Ishikawa (cell line): ENCODE measurements around the gene NEUROG3.

Experiments used
- CEBPB ChIP-seq: IDR thresholded peaks from 2 replicates; pipeline ENCODE4 v1.6.1; 2012
- CREB1 ChIP-seq: IDR thresholded peaks from 2 replicates; pipeline ENCODE4 v1.6.1; 2012; ENCODE audit warnings: low read depth
- EGR1 ChIP-seq: IDR thresholded peaks from 2 replicates; pipeline ENCODE4 v1.6.1; 2012
- EP300 ChIP-seq: IDR thresholded peaks from 2 replicates; pipeline ENCODE4 v1.6.1; 2012; ENCODE audit warnings: borderline replicate concordance
- FOXM1 ChIP-seq: IDR thresholded peaks from 2 replicates; pipeline ENCODE4 v1.6.1; 2012; ENCODE audit warnings: low read depth, borderline replicate concordance
- MAX ChIP-seq: IDR thresholded peaks from 2 replicates; pipeline ENCODE4 v1.6.1; 2012
- RAD21 ChIP-seq: IDR thresholded peaks from 2 replicates; pipeline ENCODE4 v1.6.1; 2012; ENCODE audit warnings: low read depth
- TAF1 ChIP-seq: IDR thresholded peaks from 2 replicates; pipeline ENCODE4 v1.6.1; 2012; ENCODE audit warnings: low read depth, mild to moderate bottlenecking
- TCF12 ChIP-seq: IDR thresholded peaks from 2 replicates; pipeline ENCODE4 v1.6.1; 2012; ENCODE audit warnings: low read depth
- YY1 ChIP-seq: IDR thresholded peaks from 2 replicates; pipeline ENCODE4 v1.6.1; 2012; ENCODE audit warnings: low read depth
- ZBTB7A ChIP-seq: IDR thresholded peaks from 2 replicates; pipeline ENCODE4 v1.6.1; 2012; ENCODE audit warnings: low read depth
- TF ChIP-seq, protein P1 (sequence below): IDR thresholded peaks from 2 replicates; pipeline ENCODE4 v1.6.1; 2012; ENCODE audit warnings: low read depth, mild to moderate bottlenecking

DNA sequence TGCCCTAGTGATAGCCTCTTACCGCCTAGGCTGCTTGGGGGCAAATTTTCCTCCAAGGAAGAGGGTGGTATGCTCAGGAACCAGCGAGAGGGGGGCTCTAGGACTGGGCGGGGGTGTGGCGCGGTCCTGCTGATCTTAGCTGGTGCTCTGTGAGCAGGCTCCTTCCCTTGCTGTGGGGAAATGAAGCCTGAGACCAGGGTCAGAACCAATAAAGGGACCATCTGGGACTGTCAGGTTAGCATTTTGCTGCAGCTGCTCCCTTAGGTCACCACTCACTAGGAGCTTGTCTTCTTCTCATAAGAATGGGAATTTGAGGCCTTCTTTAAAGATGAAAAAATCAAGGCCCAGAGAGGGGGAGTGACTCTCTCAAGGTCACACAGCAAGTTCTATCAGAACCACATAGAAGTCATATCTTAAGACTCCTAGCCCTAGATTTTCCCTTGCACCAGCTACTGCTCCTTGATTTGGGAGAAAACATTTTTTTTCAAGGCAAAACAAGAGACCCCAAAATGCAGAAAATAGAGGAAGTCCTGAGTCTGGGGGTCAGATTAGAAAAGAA is 2.0 kb upstream of the NEUROG3 start:
- TF ChIP-seq, protein P1, sequence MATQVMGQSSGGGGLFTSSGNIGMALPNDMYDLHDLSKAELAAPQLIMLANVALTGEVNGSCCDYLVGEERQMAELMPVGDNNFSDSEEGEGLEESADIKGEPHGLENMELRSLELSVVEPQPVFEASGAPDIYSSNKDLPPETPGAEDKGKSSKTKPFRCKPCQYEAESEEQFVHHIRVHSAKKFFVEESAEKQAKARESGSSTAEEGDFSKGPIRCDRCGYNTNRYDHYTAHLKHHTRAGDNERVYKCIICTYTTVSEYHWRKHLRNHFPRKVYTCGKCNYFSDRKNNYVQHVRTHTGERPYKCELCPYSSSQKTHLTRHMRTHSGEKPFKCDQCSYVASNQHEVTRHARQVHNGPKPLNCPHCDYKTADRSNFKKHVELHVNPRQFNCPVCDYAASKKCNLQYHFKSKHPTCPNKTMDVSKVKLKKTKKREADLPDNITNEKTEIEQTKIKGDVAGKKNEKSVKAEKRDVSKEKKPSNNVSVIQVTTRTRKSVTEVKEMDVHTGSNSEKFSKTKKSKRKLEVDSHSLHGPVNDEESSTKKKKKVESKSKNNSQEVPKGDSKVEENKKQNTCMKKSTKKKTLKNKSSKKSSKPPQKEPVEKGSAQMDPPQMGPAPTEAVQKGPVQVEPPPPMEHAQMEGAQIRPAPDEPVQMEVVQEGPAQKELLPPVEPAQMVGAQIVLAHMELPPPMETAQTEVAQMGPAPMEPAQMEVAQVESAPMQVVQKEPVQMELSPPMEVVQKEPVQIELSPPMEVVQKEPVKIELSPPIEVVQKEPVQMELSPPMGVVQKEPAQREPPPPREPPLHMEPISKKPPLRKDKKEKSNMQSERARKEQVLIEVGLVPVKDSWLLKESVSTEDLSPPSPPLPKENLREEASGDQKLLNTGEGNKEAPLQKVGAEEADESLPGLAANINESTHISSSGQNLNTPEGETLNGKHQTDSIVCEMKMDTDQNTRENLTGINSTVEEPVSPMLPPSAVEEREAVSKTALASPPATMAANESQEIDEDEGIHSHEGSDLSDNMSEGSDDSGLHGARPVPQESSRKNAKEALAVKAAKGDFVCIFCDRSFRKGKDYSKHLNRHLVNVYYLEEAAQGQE, result no peak
- TF ChIP-seq RAD21 (no peak), MAX (no peak), CEBPB (no peak), TCF12 (no peak), FOXM1 (no peak), EP300 (no peak), EGR1 (no peak), TAF1 (no peak), CREB1 (no peak), ZBTB7A (no peak), YY1 (no peak)
